Fibroblast of lung (primary cell): ENCODE data around the gene TFDP2. TPM values are rescaled to one million over a fixed set of nuclear protein-coding genes. Genes with fewer than 3 reads are reported as not detected.

Experiments used
- DNase-seq, 2 donors: peaks; one replicate each; pipeline versions ENCODE4 v3.0.0 to v3.0.0-alpha.2; 2010; ENCODE audit warnings: low read depth in 2 of 2
- H2AFZ ChIP-seq: 2 replicates; pipeline ENCODE4 v1.5.1; 2012; ENCODE audit warnings: low read length, control low read depth, inconsistent platforms
- H3K27ac ChIP-seq: 2 replicates; pipeline ENCODE4 v1.5.1; 2011; ENCODE audit warnings: low read length, control low read depth; ENCODE audit not compliant: insufficient read depth
- H3K27me3 ChIP-seq: 2 replicates; pipeline ENCODE4 v1.5.1; 2011; ENCODE audit warnings: mild to moderate bottlenecking, low read length; ENCODE audit not compliant: control insufficient read depth, insufficient read depth
- H3K36me3 ChIP-seq: 2 replicates; pipeline ENCODE4 v1.5.1; 2011; ENCODE audit warnings: low read length; ENCODE audit not compliant: control insufficient read depth, insufficient read depth
- H3K4me1 ChIP-seq: 2 replicates; pipeline ENCODE4 v1.5.1; 2011; ENCODE audit warnings: low read length; ENCODE audit not compliant: control insufficient read depth, insufficient read depth; ENCODE audit errors: extremely low read depth
- H3K4me2 ChIP-seq: 2 replicates; pipeline ENCODE4 v1.5.1; 2011; ENCODE audit warnings: low read length, control low read depth; ENCODE audit not compliant: insufficient read depth; ENCODE audit errors: extremely low read depth
- H3K4me3 ChIP-seq, 4 experiments: fragments of 200-600 bp in 1 of 4; sonication (generic) in 1 of 4; replicated peaks in 1 of 4; 2 replicates each; pipeline ENCODE4 v1.5.1; 2011 to 2016; ENCODE audit warnings: low read length in 4 of 4, low read depth in 3 of 4, mild to moderate bottlenecking in 3 of 4, control low read depth in 2 of 4, inconsistent platforms in 1 of 4, mixed read lengths in 1 of 4; ENCODE audit not compliant: insufficient read depth in 1 of 4; ENCODE audit errors: control extremely low read depth in 1 of 4
- H3K79me2 ChIP-seq: 2 replicates; pipeline ENCODE4 v1.5.1; 2012; ENCODE audit warnings: mild to moderate bottlenecking, low read length, inconsistent platforms; ENCODE audit not compliant: control insufficient read depth, insufficient read depth
- H3K9ac ChIP-seq: 2 replicates; pipeline ENCODE4 v1.5.1; 2011; ENCODE audit warnings: mild to moderate bottlenecking, low read length, control low read depth; ENCODE audit not compliant: insufficient read depth
- H3K9me3 ChIP-seq: 2 replicates; pipeline ENCODE4 v1.5.1; 2012; ENCODE audit warnings: low read depth, low read length; ENCODE audit not compliant: control insufficient read depth, insufficient read depth
- H4K20me1 ChIP-seq: 2 replicates; pipeline ENCODE4 v1.5.1; 2011; ENCODE audit warnings: low read length; ENCODE audit not compliant: control insufficient read depth, insufficient read depth; ENCODE audit errors: extremely low read depth
- CTCF ChIP-seq, 2 donors: IDR thresholded peaks in 1 of 2; conservative IDR thresholded peaks in 1 of 2; 1 replicate in 1 of 2; 2 replicates in 1 of 2; pipeline ENCODE4 v1.5.1; 2011 to 2012; ENCODE audit warnings: low read length in 2 of 2, control low read depth in 1 of 2, inconsistent platforms in 1 of 2, low read depth in 1 of 2, mild to moderate bottlenecking in 1 of 2
- EZH2 ChIP-seq: IDR thresholded peaks from 2 replicates; pipeline ENCODE4 v1.5.1; 2012; ENCODE audit warnings: low read length, control low read depth, mild to moderate bottlenecking; ENCODE audit errors: missing control alignments
- polyA plus RNA-seq, 2 donors: library from polyadenylated mRNA; depleted of rRNA in 1 of 2; stranded (reverse) in 1 of 2; unstranded in 1 of 2; fragments of >200 nt; gene quantifications; 2 replicates each; pipeline ENCODE4 v1.2.1, GENCODE V29; 2011 to 2012; ENCODE audit warnings: missing spikeins in 1 of 2
- total RNA-seq: library from RNA; depleted of rRNA; stranded (reverse); fragments of >200 nt; gene quantifications from 2 replicates; pipeline ENCODE4 v1.2.1, GENCODE V29; 2014

Gene TFDP2
- total and polyA plus RNA-seq, 2 donors (not counting 1 experiment from before 2014, with no cell fraction given), result 25.1 to 83.7 TPM

DNA sequence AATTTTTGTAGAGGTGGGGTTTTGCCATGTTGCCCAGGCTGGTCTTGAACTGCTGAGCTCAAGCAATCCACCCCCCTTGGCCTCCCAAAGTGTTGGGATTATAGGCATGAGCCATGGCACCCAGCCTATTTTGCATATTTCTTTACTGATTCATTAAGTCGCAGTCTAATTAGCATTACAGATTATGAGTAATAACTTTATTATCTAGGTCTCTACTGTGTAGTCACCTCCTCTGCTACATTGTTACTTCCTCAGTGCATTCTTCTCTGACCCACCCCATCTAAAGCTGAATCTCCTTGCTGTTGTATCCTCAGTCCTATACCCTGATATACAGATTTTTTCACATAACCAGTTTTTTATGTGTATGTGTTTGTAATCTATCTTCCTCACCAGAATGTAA lies 61.7 kb downstream of the TFDP2 start:
- Histone ChIP-seq H3K4me2 (no peak overlapping the region), H3K9ac (no peak overlapping the region), H4K20me1 (no peaks in the 10 kb centered on the region), H3K9me3 (no peaks in the 10 kb centered on the region), H3K4me3 (no peak overlapping the region), H2AFZ (no peak overlapping the region), H3K79me2 (no peaks in the 10 kb centered on the region), H3K27ac (no peak overlapping the region), H3K27me3 (no peaks in the 10 kb centered on the region), H3K36me3 (no peaks in the 10 kb centered on the region), H3K4me1 (no peaks in the 10 kb centered on the region)
- peak; percentile 11 to 80 for DNase-seq
- no peak for TF ChIP-seq CTCF (conservative IDR thresholded peaks at IDR 0.05 in 1 of 2, IDR thresholded peaks at IDR 0.05 in 1 of 2; ENCODE audit: low read depth in 1 of 2, low read length in 2 of 2)
- no peak for TF ChIP-seq EZH2

DNA sequence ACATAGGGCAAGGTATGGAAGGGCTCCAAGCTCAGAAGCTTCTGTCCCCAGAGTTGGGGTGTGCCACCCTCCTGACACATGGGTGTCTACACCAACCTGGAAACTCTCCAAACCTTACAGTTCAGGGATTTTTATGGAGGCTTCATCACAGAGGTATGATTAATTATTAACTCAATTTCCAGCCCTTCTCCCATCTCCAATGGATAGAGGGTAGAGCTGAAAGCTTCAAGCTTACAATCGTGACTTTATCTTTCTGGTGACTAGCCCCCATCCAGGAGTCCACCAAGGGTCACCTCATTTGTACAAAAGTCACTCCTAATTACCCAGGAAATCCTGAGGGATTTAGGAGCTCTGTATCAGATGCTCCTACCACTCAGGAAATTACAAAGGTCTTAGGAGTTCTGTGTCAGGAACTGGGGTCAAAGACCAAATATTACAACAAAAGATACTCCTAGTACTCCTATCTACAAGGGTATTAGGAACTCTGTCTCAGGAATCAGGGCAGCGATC lies 62.7 kb downstream of the TFDP2 start:
- H3K9me3 ChIP-seq, result no peaks in the 10 kb centered on the region
- TF ChIP-seq EZH2 (no peak), CTCF (conservative IDR thresholded peaks at IDR 0.05 in 1 of 2, IDR thresholded peaks at IDR 0.05 in 1 of 2; ENCODE audit: low read depth in 1 of 2, low read length in 2 of 2) (no peak)
- H2AFZ ChIP-seq, result no peak overlapping the region
- H3K4me3 ChIP-seq, result no peak overlapping the region
- H3K36me3 ChIP-seq, result no peaks in the 10 kb centered on the region
- no peaks in the 10 kb centered on the region for H3K4me1 ChIP-seq
- H3K4me2 ChIP-seq, result no peak overlapping the region
- no peaks in the 10 kb centered on the region for H3K27me3 ChIP-seq
- H3K9ac ChIP-seq, result no peak overlapping the region
- no peaks in the 10 kb centered on the region for H3K79me2 ChIP-seq
- no peak overlapping the region for H3K27ac ChIP-seq
- no peaks in the 10 kb centered on the region for H4K20me1 ChIP-seq
- no peak for DNase-seq

- H4K20me1 ChIP-seq, result no peaks in the 10 kb centered on the region
- no peak overlapping the region for H2AFZ ChIP-seq
- DNase-seq, result no peak
- H3K4me3 ChIP-seq, result no peak overlapping the region
- H3K9me3 ChIP-seq, result no peaks in the 10 kb centered on the region
- H3K27ac ChIP-seq, result no peak overlapping the region
- no peak for TF ChIP-seq EZH2
- no peak for TF ChIP-seq CTCF (conservative IDR thresholded peaks at IDR 0.05 in 1 of 2, IDR thresholded peaks at IDR 0.05 in 1 of 2; ENCODE audit: low read depth in 1 of 2, low read length in 2 of 2)
- no peaks in the 10 kb centered on the region for H3K36me3 ChIP-seq
- H3K4me1 ChIP-seq, result no peaks in the 10 kb centered on the region
- no peaks in the 10 kb centered on the region for H3K79me2 ChIP-seq
- H3K27me3 ChIP-seq, result no peaks in the 10 kb centered on the region
- H3K4me2 ChIP-seq, result no peak overlapping the region
- H3K9ac ChIP-seq, result no peak overlapping the region
Observed at GRCh38 chr3:142081178-142081577, 68.2 kb downstream of the TFDP2 start.
